ENCODE data around the gene LCA5.

LCA5 gene

DNA sequence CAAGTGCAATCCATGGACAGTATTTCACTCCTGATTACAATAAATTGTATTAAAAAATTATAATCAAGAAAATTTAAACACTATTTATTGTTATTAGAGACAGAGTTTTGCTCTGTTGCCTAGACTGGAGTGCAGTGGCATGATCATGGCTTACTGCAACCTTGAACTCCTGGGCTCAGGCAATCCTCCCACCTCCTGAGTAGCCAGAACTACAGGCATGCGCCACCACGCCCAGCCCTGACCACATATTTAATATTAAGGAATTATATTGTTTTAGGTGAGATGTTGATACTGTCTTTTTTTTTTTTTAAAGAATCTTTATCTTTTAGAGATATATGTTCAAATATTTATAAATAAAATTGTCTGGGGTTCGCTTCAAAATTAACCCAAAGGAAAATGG, 14.6 kb downstream of the LCA5 start:
- in situ Hi-C loops (cut with HindIII; ENCODE audit: low sequenced_read_pairs), result no loop called here
- TF ChIP-seq, protein P1, sequence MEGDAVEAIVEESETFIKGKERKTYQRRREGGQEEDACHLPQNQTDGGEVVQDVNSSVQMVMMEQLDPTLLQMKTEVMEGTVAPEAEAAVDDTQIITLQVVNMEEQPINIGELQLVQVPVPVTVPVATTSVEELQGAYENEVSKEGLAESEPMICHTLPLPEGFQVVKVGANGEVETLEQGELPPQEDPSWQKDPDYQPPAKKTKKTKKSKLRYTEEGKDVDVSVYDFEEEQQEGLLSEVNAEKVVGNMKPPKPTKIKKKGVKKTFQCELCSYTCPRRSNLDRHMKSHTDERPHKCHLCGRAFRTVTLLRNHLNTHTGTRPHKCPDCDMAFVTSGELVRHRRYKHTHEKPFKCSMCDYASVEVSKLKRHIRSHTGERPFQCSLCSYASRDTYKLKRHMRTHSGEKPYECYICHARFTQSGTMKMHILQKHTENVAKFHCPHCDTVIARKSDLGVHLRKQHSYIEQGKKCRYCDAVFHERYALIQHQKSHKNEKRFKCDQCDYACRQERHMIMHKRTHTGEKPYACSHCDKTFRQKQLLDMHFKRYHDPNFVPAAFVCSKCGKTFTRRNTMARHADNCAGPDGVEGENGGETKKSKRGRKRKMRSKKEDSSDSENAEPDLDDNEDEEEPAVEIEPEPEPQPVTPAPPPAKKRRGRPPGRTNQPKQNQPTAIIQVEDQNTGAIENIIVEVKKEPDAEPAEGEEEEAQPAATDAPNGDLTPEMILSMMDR (IDR thresholded peaks at IDR 0.05; ENCODE audit: low read depth, low read length), result no peak
- H3K4me3 ChIP-seq (ENCODE audit: low read depth, low read length), result no peak overlapping the region
- DNase-seq (ENCODE audit: low read depth, low spot score), result no peak

DNA sequence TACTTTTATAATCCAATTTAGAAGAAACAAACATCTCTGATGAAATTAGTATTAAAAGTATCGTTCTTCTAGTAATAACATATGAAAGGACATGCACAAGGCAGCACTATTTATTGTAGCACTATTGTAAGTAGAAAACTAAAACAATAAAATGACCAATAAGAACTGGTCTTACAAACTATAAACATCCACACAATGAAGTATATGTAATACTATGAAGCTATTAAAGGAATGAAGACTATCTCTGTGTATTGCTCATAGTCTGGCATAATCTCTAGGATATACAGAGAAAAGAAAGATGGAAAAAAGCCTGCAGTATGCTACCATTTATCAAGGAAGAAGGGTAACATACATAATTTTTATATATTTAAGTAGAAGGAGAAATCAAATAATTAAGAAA, 16.7 kb downstream of the LCA5 start:
- in situ Hi-C loops (cut with HindIII; ENCODE audit: low sequenced_read_pairs), result no loop called here
- TF ChIP-seq, protein P1 (IDR thresholded peaks at IDR 0.05; ENCODE audit: low read depth, low read length), result no peak
- DNase-seq (ENCODE audit: low read depth, low spot score), result no peak
- no peak overlapping the region for H3K4me3 ChIP-seq (ENCODE audit: low read depth, low read length)

- H3K4me3 ChIP-seq (ENCODE audit: low read depth, low read length), result no peak overlapping the region
- DNase-seq (ENCODE audit: low read depth, low spot score), result no peak
- TF ChIP-seq, protein P1 (IDR thresholded peaks at IDR 0.05; ENCODE audit: low read depth, low read length), result no peak
- in situ Hi-C loops (cut with HindIII; ENCODE audit: low sequenced_read_pairs), result no loop called here
These were observed 18.4 kb downstream of the LCA5 start for GRCh38 chr6:79518842-79519241.

DNA sequence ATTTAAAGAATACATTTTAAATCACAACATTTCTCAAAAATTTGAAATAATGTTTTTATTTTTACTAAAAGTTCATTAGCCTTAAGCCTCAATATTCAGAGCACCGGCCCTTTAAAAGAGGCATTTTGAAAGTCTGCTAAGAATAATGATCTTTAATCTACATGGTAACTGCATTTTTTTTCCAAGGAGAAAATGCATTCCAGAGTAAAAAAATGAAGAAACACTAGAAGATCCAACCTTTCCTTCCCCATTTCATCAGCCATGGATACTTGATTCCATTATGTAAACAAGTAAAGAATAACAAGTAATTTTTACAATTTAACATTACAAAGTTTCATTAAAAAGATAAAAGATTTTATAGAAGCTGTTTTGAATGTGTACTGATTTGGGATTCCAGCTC, 21.8 kb downstream of the LCA5 start:
- DNase-seq (ENCODE audit: low read depth, low spot score), result no peak
- in situ Hi-C loops (cut with HindIII; ENCODE audit: low sequenced_read_pairs), result no loop called here
- no peak overlapping the region for H3K4me3 ChIP-seq (ENCODE audit: low read depth, low read length)
- TF ChIP-seq, protein P1 (IDR thresholded peaks at IDR 0.05; ENCODE audit: low read depth, low read length), result no peak

GRCh38 chr6:79513111-79513510, 24.1 kb downstream of the LCA5 start:
- in situ Hi-C loops (cut with HindIII; ENCODE audit: low sequenced_read_pairs), result no loop called here
- TF ChIP-seq, protein P1 (IDR thresholded peaks at IDR 0.05; ENCODE audit: low read depth, low read length), result no peak
- no peak for DNase-seq (ENCODE audit: low read depth, low spot score)
- H3K4me3 ChIP-seq (ENCODE audit: low read depth, low read length), result no peak overlapping the region

DNA sequence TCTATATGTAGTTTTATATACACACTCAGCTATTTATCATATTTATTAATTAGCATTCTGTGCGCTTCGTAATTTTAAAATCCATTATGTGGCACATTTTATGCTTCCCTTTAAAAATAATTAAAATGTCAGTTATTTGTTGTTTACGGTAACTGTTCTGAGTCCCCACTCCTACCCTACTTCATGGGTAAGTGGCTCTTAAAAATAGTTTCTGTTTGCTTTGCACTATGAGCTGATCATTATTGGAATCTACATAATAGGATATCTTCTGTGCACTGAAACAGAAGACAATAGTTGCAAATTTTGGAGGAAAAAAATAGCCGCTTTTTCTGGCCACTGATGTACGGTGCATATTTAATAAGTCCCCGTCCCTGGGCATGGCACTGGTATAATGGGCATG, 25.2 kb downstream of the LCA5 start:
- TF ChIP-seq, protein P1 (IDR thresholded peaks at IDR 0.05; ENCODE audit: low read depth, low read length), result no peak
- DNase-seq (ENCODE audit: low read depth, low spot score), result no peak
- in situ Hi-C loops (cut with HindIII; ENCODE audit: low sequenced_read_pairs), result no loop called here
- no peak overlapping the region for H3K4me3 ChIP-seq (ENCODE audit: low read depth, low read length)

DNA sequence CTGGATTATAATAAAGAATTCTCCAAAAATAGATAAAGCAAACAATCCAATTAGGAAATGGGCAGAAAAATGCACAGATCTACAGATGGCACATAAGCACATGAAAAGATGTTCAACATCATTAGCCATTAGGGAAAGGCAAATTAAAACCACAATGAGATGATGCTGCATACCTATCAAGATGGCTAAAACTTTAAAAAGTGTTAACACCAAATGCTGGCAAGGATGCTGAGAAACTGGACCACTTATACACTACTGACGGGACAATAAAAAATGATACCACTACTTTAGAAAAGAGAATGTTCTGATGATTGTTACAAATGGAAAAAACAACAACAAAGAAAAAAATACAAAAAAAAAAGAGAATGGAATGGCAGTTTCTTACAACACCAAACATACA, 26.5 kb downstream of the LCA5 start:
- no peak for DNase-seq (ENCODE audit: low read depth, low spot score)
- no peak overlapping the region for H3K4me3 ChIP-seq (ENCODE audit: low read depth, low read length)
- in situ Hi-C loops (cut with HindIII; ENCODE audit: low sequenced_read_pairs), result no loop called here
- TF ChIP-seq, protein P1 (IDR thresholded peaks at IDR 0.05; ENCODE audit: low read depth, low read length), result no peak

All from astrocyte of the spinal cord (primary cell).